GM19372 (cell line): ENCODE measurements around the gene HOMER1.

Experiments
- ATAC-seq: cut with Tn5 transposase; IDR thresholded peaks from one replicate; pipeline ENCODE4 v1.9.1; 2021; ENCODE audit warnings: mild to moderate bottlenecking, low read depth, moderate library complexity; ENCODE audit not compliant: unreplicated experiment

Gene HOMER1

GRCh38 chr5:79491690-79492317 is 22.1 kb downstream of the HOMER1 start:
- ATAC-seq, result no peak

DNA sequence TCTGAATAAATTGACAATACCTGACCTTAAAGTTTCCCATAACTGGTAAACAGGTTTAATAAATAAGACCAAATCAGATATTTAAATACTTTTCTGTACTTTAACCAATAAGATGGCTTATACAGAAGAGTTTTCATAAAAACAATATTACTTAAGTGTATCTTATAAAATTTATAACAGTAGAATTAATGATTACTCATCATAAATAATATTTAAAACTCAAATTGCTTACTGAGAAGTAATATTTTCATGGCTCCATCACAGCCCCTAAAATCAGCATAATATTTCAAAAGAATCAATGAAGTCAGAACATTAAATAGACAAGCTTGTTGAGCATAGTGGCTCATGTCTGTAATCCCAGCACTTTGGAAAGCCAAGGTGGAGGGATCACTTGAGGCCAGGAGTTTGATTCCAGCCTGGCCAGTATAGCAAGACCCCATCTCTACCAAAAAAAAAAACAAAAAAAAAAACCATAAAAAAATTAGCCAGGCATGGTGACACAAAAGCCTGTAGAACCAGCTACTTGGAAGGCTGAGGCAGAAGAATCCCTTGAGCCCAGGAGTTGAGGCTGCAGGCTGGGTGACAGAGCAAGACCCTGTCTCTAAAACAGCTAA is 23.5 kb downstream of the HOMER1 start:
- no peak for ATAC-seq

DNA sequence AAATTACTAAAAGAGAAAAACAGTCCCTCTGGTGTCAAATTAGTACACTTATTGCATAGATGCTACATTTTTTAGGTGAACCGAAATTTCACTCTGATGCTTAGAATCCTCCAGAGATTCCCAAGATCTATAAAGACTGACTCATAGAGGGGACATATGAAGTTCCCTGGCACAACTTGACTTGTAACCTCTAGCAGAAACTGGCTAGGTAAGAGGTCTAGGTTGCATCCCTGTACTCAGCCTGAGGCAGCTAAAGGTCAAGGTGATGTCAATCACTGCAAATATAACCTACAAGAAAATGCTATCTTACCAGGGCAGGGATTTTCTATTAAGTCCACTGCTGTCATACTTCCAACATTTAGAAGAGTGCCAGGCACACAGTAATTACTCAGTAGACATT is 24.2 kb downstream of the HOMER1 start:
- ATAC-seq, result no peak

GRCh38 chr5:79488775-79489174 is 25.2 kb downstream of the HOMER1 start:
- no peak for ATAC-seq

GRCh38 chr5:79488058-79488457 is 25.9 kb downstream of the HOMER1 start:
- ATAC-seq, result no peak

GRCh38 chr5:79487251-79487650 is 26.7 kb downstream of the HOMER1 start:
- no peak for ATAC-seq

GRCh38 chr5:79486116-79486515 is 27.8 kb downstream of the HOMER1 start:
- ATAC-seq, result no peak

DNA sequence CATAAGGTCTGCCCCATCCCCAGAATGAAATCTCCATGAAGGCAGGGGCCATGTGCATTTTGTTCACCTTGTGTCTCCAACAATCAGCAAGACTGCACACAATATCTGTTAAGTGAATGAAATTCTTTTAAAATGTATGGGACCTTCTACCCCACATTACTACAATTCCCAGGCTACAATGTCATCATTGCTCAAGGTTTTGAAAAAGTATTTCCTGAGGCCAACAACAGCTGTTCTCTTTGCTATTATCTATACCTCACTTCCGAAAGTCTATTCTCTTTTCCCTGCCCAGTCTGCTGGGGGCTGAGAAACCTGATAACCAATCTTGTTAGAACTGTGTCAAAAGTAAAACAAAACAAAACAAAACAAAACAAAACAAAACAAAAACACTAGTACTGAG is 29.2 kb downstream of the HOMER1 start:
- no peak for ATAC-seq

DNA sequence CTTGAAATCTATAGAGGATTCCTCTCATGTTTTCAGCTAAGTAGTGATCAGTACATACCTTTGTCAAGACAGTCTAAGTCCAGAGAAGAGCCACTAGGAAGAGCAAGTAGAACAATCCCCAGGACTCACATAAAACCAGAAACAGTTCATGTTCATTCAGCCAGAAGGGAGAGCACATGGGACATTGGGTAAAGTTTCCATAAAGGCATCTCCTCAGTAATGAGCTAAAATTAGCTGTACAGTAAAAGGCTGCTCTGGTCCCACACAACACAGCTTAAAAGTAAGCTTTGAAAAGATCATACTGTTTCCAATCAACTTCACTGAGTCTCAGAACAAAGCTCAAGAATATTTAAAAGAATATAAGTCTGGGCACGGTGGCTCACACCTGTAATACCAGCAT is 32.4 kb downstream of the HOMER1 start:
- no peak for ATAC-seq

- ATAC-seq, result no peak
These were observed 32.9 kb downstream of the HOMER1 start for GRCh38 chr5:79480991-79481390.

- no peak for ATAC-seq
These were observed 38.8 kb downstream of the HOMER1 start for GRCh38 chr5:79475152-79475466.

DNA sequence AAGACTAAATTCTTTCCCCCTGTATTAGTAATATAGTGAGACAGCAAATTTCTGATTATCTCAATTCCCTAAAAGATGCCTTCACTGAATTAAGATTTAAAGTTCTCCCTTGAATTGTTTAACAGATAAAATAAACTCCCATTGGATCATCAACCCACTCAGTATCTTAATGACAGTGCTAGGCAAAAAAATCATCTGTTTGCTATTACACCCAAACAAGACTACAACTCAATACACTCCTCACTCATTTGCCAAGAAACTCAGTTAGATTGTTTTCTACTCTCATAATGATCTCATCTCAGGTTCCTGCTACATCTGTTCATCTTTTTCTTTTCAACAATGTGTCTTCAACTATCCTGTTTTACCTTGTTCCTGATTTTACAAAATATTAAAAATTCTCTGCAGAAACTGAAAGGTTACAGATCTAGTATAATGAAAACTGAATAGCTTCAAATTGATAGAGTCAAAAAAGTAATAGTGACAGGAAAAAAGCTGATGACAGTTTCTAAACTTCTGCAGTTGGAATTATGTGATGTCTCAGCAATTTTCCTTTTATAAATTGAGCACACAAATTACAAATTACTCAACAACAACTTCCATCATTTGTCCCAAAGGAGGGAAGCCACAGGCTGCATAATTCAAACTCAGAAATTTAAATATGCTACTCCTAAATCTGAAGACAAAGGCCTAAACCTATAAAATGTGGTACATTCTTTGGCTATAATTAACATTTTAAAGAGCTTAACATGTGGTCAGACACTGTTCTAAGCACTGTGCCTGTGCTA is 39.4 kb downstream of the HOMER1 start:
- ATAC-seq, result no peak

GRCh38 chr5:79471556-79471955 is 42.4 kb downstream of the HOMER1 start:
- no peak for ATAC-seq

GRCh38 chr5:79464695-79465332 is 49.1 kb downstream of the HOMER1 start:
- no peak for ATAC-seq

DNA sequence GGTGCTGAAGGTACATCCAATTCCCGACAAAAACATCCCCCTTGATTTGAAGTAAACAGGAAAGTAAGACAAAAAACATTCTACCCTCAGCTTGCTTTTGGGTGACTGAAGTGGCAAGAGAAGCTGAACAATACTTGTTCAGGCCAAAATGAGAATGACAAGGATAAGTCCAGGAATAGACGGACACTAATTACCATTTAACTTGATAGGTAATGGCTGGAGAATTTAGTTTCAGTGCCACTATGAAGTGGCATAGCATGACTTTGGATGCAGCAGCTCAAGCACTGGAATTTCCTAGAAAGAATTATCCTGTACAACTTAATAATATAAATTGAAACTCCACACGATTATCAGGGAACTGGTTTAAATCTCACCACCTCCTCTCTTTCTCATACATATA is 49.7 kb downstream of the HOMER1 start:
- ATAC-seq, result no peak

DNA sequence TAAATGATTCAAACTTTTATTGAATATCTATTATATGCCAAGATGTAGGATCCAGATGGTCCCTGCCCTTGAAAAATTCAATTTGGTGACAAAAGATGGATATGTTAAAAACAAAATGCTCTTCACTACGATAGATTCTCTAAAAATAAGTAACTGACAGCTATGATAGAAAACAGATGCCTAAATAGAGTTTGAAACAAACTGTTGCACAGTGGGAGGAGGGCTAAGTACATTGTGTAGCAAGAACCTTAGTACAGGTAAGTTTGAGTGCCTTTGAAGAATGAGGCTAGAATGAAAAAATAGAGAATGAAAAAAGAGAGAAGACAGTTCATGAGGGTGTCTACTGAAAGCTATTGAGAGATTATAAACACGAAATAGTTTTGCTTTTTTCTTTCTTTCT is 54.3 kb downstream of the HOMER1 start:
- no peak for ATAC-seq

- ATAC-seq, result no peak
These were observed 56.9 kb downstream of the HOMER1 start for GRCh38 chr5:79456890-79457583.

DNA sequence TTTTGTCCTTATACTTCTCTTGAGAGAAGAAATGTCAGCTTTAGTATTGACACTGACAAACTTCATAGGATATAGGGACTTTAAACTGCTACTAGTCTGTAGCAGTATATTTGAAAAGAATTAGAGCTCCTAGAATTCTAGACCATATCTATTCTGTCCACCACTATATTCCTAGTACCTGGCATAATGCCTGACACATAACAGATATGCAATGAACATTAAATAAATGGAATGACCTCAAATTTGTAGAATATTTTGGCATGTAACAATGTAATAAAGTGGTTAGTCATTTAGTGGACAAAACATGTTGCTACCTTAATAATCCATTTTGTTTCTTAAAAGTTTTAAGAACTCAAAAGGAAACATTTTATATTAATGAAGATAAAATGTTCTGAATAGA is 57.5 kb downstream of the HOMER1 start:
- ATAC-seq, result no peak

GRCh38 chr5:79454043-79454442 is 59.9 kb downstream of the HOMER1 start:
- no peak for ATAC-seq

GRCh38 chr5:79448336-79448735 is 65.6 kb downstream of the HOMER1 start:
- ATAC-seq, result no peak

GRCh38 chr5:79436821-79437220 is 77.1 kb downstream of the HOMER1 start:
- ATAC-seq, result no peak
